GM19099 (cell line): ENCODE data around the gene GZF1.

Experiments
- POLR2A ChIP-seq: IDR thresholded peaks from 3 replicates; pipeline ENCODE4 v1.6.1; 2011; ENCODE audit warnings: low read depth; ENCODE audit not compliant: insufficient read length; ENCODE audit errors: extremely low read depth

GZF1 gene

GRCh38 chr20:23374441-23374840 is 12.5 kb downstream of the GZF1 start:
- TF ChIP-seq POLR2A, result no peak

GRCh38 chr20:23375827-23376226 is 13.8 kb downstream of the GZF1 start:
- no peak for TF ChIP-seq POLR2A

GRCh38 chr20:23379772-23380171 is 17.8 kb downstream of the GZF1 start:
- no peak for TF ChIP-seq POLR2A

GRCh38 chr20:23381876-23382275 is 19.9 kb downstream of the GZF1 start:
- no peak for TF ChIP-seq POLR2A

GRCh38 chr20:23386304-23387117 is 24.5 kb downstream of the GZF1 start:
- no peak for TF ChIP-seq POLR2A

GRCh38 chr20:23387118-23387443 is 25.1 kb downstream of the GZF1 start:
- no peak for TF ChIP-seq POLR2A

GRCh38 chr20:23390091-23390774 is 28.3 kb downstream of the GZF1 start:
- TF ChIP-seq POLR2A, result no peak

GRCh38 chr20:23391707-23392310 is 29.8 kb downstream of the GZF1 start:
- TF ChIP-seq POLR2A, result no peak

- TF ChIP-seq POLR2A, result no peak
These were observed 32.2 kb downstream of the GZF1 start for GRCh38 chr20:23393996-23394775.

- no peak for TF ChIP-seq POLR2A
These were observed 35.1 kb downstream of the GZF1 start for GRCh38 chr20:23396950-23397627.

GRCh38 chr20:23397961-23398360 is 36.0 kb downstream of the GZF1 start:
- TF ChIP-seq POLR2A, result no peak

GRCh38 chr20:23399568-23400241 is 37.7 kb downstream of the GZF1 start:
- no peak for TF ChIP-seq POLR2A

- TF ChIP-seq POLR2A, result no peak
These were observed 39.1 kb downstream of the GZF1 start for GRCh38 chr20:23401051-23401450.

- no peak for TF ChIP-seq POLR2A
These were observed 41.8 kb downstream of the GZF1 start for GRCh38 chr20:23403751-23404150.
